Measurements from ENCODE around the gene COL7A1. TPM values are rescaled to one million over a fixed set of nuclear protein-coding genes. Genes with fewer than 3 reads are reported as not detected.
A peak's percentile ranks its signal among the peaks of the same experiment; 100 is the strongest.

COL7A1 gene
- polyA plus RNA-seq, 10 donors: 3.2 to 54.8 (median 5.4) TPM

DNA sequence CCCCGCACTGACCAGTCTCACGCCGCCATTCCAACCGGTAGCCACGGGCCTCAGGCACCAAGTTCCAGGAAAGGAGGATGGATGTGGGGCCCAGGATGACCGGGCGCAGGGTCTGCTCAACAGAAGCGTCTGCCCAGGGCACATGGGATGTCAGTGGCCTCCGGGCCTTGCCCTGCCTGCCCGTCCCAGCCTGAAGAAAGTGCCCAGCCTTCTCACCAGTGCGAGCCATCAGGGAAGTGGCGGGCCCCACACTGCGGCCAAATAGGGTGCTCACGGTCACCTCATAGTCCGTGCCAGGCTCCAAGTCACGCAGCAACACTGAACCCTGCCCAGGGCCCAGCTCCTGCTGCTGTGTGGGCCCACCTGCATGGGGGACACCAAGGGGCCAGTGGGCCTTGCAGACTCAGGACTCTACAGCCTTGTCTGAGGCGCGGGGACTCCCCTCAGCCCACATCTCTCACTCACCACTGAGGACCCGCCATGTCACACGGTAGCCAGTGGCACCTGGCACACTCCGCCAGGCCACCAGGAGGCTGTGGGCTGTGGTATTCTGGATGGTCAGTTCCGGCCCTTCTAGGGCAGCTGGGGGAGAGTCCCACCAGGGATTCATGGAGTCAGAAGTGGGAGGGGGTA lies 3.1 kb downstream of the COL7A1 start:
- DNase-seq: no peak

GRCh38 chr3:48591436-48591835 lies 3.7 kb downstream of the COL7A1 start:
- no peak for DNase-seq

GRCh38 chr3:48588230-48588629 lies 6.9 kb downstream of the COL7A1 start:
- no peak for DNase-seq

- no peak for DNase-seq
Observed at GRCh38 chr3:48587686-48588085, 7.4 kb downstream of the COL7A1 start.

GRCh38 chr3:48585411-48585810 lies 9.7 kb downstream of the COL7A1 start:
- no peak for DNase-seq

GRCh38 chr3:48584836-48585235 lies 10.3 kb downstream of the COL7A1 start:
- DNase-seq: no peak

GRCh38 chr3:48581621-48582481 lies 13.3 kb downstream of the COL7A1 start:
- DNase-seq: no peak

- no peak for DNase-seq
Observed at GRCh38 chr3:48576647-48577046, 18.5 kb downstream of the COL7A1 start.

DNA sequence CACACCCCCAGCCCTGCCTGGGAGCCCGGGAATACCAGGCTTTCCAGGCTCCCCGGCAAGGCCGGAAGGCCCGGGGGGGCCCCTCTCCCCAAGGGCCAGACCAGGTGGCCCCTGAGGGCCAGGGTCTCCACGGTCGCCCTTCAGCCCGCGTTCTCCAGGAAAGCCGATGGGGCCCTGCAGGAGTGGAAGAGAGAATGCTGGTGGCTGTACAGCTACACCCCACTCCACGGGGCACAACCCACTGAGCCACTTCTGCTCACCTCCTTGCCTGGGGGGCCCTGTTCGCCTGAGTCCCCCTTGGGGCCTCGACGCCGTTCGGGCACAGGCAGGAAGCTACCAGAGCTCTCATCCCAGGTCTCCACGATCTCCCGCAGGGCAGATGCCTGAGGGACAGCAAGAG lies 19.8 kb downstream of the COL7A1 start:
- DNase-seq: no peak

GRCh38 chr3:48573973-48574585 lies 21.1 kb downstream of the COL7A1 start:
- DNase-seq: no peak

GRCh38 chr3:48572517-48572916 lies 22.6 kb downstream of the COL7A1 start:
- no peak for DNase-seq

- DNase-seq: no peak
Observed at GRCh38 chr3:48571938-48572337, 23.2 kb downstream of the COL7A1 start.

GRCh38 chr3:48569808-48570450 lies 25.2 kb downstream of the COL7A1 start:
- DNase-seq: no peak

GRCh38 chr3:48569400-48569799 lies 25.7 kb downstream of the COL7A1 start:
- DNase-seq: no peak

DNA sequence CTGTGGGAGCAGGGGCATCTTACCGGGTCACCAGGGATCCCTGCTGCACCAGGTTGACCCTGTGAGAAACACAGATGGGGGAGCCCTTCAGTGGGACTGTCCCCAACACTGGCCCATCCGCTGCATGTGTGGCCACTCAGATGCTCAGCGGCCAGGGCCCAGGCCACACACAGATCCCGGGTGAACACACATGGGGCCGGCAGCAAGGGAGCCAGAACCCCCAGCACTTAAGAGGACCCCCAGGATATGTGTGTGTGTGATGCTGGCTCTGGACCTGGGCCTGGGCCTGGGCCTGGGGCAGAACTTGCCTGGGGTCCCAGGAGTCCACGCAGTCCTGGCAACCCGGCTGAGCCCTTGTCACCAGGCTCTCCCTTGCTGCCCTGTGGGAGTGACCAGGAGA lies 26.7 kb downstream of the COL7A1 start:
- no peak for DNase-seq

DNA sequence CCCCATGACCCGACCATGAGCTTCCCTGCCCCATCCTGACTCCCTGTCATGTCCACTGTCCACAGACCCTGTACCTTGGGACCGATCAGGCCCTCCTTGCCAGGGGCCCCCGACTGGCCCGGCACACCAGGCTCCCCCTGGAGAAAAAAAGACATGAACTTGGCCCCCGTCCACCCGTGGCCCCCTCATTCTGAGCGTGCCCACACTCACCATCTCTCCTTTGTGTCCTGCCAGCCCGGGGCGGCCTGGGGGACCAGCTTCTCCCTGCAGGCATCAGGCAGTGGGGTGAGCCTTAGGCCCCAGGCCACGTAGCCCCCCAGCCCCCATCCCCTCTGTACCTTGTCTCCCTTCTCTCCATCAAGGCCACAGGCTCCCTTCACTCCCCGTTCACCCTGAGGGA lies 27.6 kb downstream of the COL7A1 start:
- no peak for DNase-seq

- DNase-seq: no peak
Observed at GRCh38 chr3:48567090-48567489, 28.0 kb downstream of the COL7A1 start.

DNA sequence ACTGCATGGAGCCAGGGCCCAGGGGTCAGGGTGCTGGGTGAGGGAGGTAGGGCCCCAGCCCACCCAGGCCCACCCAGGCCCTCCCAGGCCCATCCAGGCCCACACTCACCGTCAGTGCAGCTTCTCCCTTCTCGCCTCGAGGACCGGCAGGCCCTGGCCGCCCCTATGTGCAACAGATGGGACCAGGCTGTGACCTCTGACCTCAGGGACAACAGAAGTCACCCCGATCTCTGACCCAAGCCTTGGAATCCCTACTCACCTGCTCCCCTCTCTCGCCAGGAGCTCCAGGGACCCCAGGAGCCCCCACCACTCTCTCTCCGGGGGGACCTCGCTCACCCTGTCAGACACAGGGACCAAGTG lies 28.7 kb downstream of the COL7A1 start:
- no peak for DNase-seq

DNA sequence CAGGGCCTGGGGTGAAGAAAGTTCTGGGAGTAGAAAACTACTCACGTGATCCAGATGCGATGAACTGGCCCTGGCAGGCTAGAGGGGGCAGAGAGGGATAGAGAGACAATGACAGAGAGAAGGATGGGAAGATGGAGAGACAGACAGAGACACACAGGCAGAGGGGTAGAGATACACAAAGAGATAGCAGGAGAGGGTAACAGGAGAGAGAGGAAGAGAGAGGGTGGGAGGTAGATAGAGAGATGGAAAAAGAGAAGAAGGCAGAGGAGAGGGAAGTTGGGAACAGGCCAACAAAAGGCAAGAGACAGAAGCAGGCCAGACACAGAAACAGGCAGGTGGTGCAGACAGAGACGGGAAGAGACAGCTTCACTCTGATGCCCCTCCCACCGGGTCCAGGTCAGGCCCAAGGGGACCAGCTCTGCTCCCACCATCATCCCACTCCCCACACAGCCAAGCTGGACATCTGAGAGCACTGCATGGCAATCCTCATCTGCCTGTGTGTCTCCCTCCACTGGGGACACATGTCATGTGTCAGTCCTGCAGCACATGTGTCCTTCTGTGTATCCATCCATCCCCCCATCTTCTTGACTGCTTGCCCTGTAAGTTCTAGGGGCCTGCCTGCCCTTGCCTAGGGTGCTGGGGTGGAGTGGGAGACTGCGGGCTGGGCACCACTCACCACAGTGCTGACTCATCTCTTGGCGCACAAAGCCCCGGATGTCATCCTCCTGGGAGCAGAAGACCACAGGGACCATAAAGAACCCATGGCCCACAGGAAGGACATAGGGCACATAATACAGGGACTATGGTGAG lies 29.3 kb downstream of the COL7A1 start:
- DNase-seq: peak in 1 of 3 donors; percentile 39

DNA sequence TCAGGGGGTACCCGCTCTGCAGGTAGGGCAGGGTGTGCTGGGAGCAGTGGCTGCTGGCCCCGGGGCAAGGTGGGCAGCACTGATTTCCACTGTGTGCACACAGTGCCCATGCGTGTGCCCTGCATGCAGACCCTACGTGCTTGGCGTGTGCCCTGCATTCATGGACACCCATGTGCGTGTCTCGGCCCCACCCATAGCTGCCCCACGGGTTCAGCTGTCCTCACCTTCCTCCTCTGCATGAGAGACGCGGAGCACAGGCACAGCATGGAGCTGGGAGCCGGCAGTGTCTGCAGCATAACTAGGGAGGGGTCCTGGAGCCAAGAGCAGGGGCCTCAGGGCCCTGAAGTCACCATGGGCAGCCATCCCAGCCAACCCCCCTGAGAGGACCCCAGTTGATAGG lies 29.9 kb downstream of the COL7A1 start:
- DNase-seq: no peak

GRCh38 chr3:48564667-48565066 lies 30.5 kb downstream of the COL7A1 start:
- no peak for DNase-seq

DNA sequence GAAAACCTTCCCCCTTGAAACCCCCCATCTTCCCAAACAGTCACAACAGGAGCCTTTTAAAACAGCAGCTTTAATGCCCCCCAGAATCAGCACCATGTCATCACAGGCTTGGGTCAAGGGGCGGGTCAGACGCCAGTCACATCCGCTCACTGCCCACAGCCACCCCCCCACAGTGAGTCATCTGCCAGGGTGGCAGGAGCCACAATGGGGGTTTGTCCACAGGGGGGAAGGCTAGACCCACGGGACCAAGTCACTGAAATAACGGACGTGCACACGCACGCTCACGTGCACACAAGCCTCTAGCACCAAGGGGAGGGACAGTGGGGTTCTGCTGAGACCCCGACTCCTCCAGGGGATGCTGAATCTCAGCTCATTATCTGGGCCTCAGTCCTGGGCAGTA lies 31.1 kb downstream of the COL7A1 start:
- no peak for DNase-seq

All from muscle of back (tissue), 11 donors.